Type B pancreatic cell (in vitro differentiated cells): ENCODE data around the gene PTH2. TPM values are rescaled to one million over a fixed set of nuclear protein-coding genes. Genes with fewer than 3 reads are reported as not detected.

ENCODE experiments used
- DNase-seq: peaks from one replicate; pipeline ENCODE4 v3.0.0; 2021; ENCODE audit warnings: mixed read lengths; ENCODE audit not compliant: unreplicated experiment; ENCODE audit errors: extremely low spot score
- H3K27ac Mint-ChIP-seq: 2 replicates; pipeline ENCODE4 v1.8.0; 2021; ENCODE audit warnings: mild to moderate bottlenecking, mixed read lengths
- H3K27me3 Mint-ChIP-seq: 2 replicates; pipeline ENCODE4 v1.8.0; 2021; ENCODE audit warnings: mixed read lengths
- H3K36me3 Mint-ChIP-seq: 2 replicates; pipeline ENCODE4 v1.8.0; 2021; ENCODE audit warnings: mixed read lengths
- H3K4me1 Mint-ChIP-seq: one replicate; pipeline ENCODE4 v1.8.0; 2021; ENCODE audit warnings: mixed read lengths; ENCODE audit not compliant: unreplicated experiment
- H3K4me3 Mint-ChIP-seq: 2 replicates; pipeline ENCODE4 v1.8.0; 2021; ENCODE audit warnings: mild to moderate bottlenecking, mixed read lengths
- H3K9me3 Mint-ChIP-seq: 2 replicates; pipeline ENCODE4 v1.8.0; 2021; ENCODE audit warnings: mixed read lengths
- total RNA-seq: library from RNA; stranded (reverse); gene quantifications from 2 replicates; pipeline ENCODE4 v1.2.1, GENCODE V29; 2021; ENCODE audit warnings: low replicate concordance
- TF ChIP-seq, protein P1 (sequence below): fragments of 200-600 bp; sonication (generic); conservative IDR thresholded peaks from 2 replicates; pipeline ENCODE4 v1.5.0; 2021; ENCODE audit warnings: antibody characterized with exemption, mild to moderate bottlenecking

The PTH2 gene
- total RNA-seq, 1 donor from 2014 or later, result not detected

DNA sequence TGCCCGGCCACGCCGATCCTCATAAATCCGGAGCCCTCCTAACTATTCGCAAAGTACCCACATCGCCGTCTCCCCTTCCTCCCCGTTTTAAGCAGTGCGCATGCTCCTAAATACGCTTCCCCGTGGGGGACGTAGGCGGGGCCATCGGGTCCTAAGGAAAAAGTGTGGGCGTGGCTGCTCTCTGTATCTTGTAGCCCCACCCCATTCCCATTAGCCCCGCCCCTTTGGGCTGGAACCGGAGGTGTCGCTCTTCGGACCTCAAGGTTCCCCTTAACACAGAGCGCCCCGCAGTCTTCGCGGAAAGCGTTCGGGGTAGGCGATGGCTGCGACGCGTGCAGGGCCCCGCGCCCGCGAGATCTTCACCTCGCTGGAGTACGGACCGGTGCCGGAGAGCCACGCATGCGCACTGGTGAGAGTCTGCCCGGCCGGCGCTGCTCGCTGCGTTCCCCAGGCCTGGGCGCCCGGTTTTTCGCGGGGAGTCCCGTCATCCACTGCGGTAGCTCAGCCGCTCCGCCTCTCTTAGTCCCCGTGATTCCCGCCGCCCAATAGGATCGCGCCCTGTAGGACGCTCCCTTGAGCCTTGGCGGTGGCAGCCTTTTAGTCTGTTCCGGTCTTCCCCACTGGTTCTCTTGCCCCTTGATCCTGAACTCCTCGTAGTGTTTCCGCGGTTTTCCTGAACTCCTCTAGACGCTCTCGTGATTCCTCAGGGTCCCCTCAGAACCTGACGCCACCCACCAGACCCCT, 29.9 kb upstream of the PTH2 start, which contains the start of gene ALDH16A1:
Gene ALDH16A1, plus strand, starts transcription at position 213 of the 744 bp plus-strand sequence. Its CDS starts 107 bp downstream, at position 320.
- TF ChIP-seq, protein P1, sequence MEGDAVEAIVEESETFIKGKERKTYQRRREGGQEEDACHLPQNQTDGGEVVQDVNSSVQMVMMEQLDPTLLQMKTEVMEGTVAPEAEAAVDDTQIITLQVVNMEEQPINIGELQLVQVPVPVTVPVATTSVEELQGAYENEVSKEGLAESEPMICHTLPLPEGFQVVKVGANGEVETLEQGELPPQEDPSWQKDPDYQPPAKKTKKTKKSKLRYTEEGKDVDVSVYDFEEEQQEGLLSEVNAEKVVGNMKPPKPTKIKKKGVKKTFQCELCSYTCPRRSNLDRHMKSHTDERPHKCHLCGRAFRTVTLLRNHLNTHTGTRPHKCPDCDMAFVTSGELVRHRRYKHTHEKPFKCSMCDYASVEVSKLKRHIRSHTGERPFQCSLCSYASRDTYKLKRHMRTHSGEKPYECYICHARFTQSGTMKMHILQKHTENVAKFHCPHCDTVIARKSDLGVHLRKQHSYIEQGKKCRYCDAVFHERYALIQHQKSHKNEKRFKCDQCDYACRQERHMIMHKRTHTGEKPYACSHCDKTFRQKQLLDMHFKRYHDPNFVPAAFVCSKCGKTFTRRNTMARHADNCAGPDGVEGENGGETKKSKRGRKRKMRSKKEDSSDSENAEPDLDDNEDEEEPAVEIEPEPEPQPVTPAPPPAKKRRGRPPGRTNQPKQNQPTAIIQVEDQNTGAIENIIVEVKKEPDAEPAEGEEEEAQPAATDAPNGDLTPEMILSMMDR, result no peak
- Mint-ChIP-seq H3K4me1 (peaks cover 16% of the 10 kb centered on the region), H3K9me3 (no peaks in the 10 kb centered on the region), H3K36me3 (peaks cover 14% of the 10 kb centered on the region), H3K27me3 (peaks cover 2% of the 10 kb centered on the region), H3K27ac (peak within 1 kb of the TSS; percentile 97), H3K4me3 (peak within 1 kb of the TSS; percentile 97)
- DNase-seq, result peak; percentile 99

DNA sequence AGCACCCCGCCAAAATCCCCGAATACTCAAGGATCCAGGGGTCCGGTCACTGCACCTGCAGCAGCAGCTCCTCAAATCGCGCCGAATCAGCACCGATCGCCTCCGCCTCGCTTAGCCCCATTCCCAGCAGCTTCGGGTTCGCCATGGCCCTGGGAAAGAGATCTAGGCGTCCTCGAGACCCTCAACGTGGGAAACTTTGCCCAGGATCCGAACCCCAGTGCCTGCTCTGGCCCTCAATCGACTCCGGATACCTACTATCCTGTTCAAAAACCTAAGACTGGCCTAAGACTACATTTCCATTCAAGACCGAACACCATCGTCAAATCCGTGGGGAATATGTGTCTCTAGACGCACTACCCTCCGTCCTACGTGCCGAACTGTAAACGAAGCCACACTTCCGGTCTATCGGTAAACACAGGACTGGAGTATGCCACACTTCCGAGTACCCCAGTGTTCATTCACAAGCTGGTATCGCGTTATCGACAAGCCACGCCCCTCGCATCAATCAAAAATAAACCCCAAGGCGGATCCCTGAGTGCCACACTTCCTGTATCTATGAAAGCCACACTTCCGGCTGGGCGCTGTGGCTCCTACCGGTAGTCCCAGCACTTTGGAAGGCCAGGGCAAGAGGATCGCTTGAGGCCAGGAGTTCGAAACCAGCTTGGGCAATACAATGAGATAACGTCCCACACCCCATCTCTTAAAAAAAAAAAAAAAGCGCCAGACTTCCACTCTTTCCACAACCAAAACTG, 28.4 kb upstream of the PTH2 start, which contains the start of gene PIH1D1:
Gene PIH1D1, minus strand, starts transcription at position 385 of the 752 bp plus-strand sequence. Its CDS starts 240 bp downstream, at position 145.
- peak; percentile 95 for DNase-seq
- Mint-ChIP-seq H3K4me3 (peak within 1 kb of the TSS; percentile 97), H3K4me1 (peaks cover 16% of the 10 kb centered on the region), H3K27ac (peak within 1 kb of the TSS; percentile 97), H3K9me3 (no peaks in the 10 kb centered on the region), H3K36me3 (peaks cover 12% of the 10 kb centered on the region), H3K27me3 (peaks cover 2% of the 10 kb centered on the region)
- TF ChIP-seq, protein P1, result peak; percentile 45

DNA sequence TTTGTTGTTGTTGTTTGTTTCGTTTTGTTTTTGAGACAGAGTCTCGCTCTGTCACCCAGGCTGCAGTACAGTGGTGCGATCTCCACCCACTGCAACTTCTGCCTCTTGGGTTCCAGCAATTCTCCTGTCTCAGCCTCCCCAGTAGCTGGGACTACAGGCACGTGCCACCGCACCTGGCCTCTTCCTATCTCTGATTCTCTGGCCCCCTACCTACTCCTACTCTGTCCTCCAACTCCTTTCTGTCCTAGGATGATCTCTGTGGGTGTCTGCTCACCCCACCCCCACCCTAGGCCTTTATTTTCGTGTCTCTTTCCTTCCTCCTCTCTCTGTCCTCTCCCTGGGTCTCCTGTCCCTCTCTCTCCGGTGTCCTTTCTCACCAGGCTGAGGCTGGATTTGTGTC, 27.2 kb upstream of the PTH2 start:
- Mint-ChIP-seq H3K4me3 (peak overlapping the region; percentile 97), H3K9me3 (no peaks in the 10 kb centered on the region), H3K36me3 (peaks cover 12% of the 10 kb centered on the region), H3K4me1 (peaks cover 16% of the 10 kb centered on the region), H3K27ac (peak overlapping the region; percentile 39), H3K27me3 (peaks cover 2% of the 10 kb centered on the region)
- TF ChIP-seq, protein P1, result no peak
- no peak for DNase-seq

DNA sequence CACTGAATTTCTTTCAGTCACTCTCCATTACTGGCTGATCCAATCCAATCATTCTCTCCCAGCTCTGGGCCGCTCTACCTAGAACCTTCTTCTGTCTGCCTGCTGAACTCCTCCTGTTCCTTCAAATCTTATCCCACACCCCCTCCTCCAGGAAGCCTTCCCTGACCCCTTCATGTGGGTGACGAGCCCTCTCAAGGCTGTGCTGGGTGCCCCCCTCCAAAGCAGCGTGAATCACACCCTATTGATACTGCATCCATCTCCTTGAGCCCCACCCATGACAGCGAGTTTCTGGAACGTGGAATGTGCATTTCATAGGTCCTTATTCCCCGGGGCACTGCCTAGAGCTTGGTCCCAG, 25.2 kb upstream of the PTH2 start:
- Mint-ChIP-seq H3K4me1 (peaks cover 16% of the 10 kb centered on the region), H3K27me3 (peaks cover 2% of the 10 kb centered on the region), H3K36me3 (peaks cover 12% of the 10 kb centered on the region), H3K4me3 (peak overlapping the region; percentile 57), H3K9me3 (no peaks in the 10 kb centered on the region), H3K27ac (no peak overlapping the region)
- TF ChIP-seq, protein P1, result no peak
- DNase-seq, result no peak

DNA sequence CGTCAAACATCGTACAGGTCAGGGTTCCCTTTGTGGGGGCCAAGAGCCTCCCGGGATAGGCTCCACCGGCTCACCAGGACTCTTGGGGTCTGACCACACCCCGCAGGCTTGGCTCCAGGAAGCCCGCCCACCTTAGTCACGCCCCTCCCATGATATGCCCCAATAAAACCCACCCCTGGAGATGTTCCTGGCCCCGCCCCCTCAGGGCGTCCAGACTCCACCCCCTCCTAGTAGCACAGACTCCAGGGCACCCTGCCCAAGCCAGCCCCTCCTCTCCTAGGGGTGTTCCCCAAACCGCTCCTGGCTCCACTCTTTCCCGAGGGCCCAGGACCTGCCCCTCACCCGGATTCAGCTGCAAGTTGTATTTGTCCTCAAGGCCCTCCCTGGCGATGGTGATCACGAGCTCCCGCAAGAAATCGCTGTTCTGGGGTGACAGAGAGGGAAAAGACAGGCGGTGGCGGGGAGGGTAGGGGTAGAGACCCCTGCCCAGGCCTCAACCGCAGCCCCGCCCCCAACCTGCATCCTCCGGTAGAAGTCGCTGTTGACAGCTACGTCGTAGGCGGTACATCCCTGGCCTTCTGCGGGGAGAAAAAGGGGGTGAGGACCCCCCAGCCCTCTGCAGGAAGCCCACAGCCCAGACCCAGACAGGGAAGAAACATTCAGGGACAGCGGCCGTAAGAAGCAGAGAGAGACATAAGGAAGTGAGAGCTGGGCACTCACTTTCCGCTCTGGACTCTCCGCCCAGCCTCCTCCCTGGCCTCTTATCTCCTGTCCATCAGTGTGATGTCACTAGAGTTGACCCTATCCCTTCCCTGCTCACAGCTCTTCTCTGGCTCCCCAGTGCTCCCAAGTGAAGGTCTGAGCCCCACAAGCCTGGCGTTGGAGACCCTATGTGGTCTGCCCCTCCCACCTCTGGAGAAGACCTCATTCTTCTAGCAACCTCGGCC, 24.5 kb upstream of the PTH2 start:
- H3K27me3 Mint-ChIP-seq, result peaks cover 1% of the 10 kb centered on the region
- H3K36me3 Mint-ChIP-seq, result peaks cover 12% of the 10 kb centered on the region
- TF ChIP-seq, protein P1, result no peak
- DNase-seq, result no peak
- no peak overlapping the region for H3K27ac Mint-ChIP-seq
- H3K9me3 Mint-ChIP-seq, result no peaks in the 10 kb centered on the region
- H3K4me1 Mint-ChIP-seq, result peaks cover 16% of the 10 kb centered on the region
- no peak overlapping the region for H3K4me3 Mint-ChIP-seq
